ENCODE measurements around the gene RAB6A. TPM values are rescaled to one million over a fixed set of nuclear protein-coding genes. Genes with fewer than 3 reads are reported as not detected.
"Not testable (repeated sequence)": the region's sequence is repeated elsewhere in the genome, so short reads cannot be mapped to it uniquely, and the experiment has no call there.

The RAB6A gene
- total RNA-seq, 1 experiment from 2014 or later, result 76.3 TPM

- H3K27me3 ChIP-seq (ENCODE audit: low read length), result no peaks in the 10 kb centered on the region
- H3K9ac ChIP-seq (ENCODE audit: low read length), result no peak overlapping the region
- DNase-seq, result no peak
- H3K36me3 ChIP-seq (ENCODE audit: insufficient read depth, low read length), result peaks cover 10% of the 10 kb centered on the region; the same call in 1 of the 2 replicates
- no peaks in the 10 kb centered on the region for H3K9me3 ChIP-seq (ENCODE audit: low read length)
- peaks cover 4% of the 10 kb centered on the region; the same call in 1 of the 2 replicates for H3K79me2 ChIP-seq (ENCODE audit: low read length)
- H2AFZ ChIP-seq (ENCODE audit: low read length), result no peak overlapping the region
- no peak overlapping the region for H3K4me2 ChIP-seq (ENCODE audit: low read depth, low read length, poor library complexity, severe bottlenecking)
- H3K4me3 ChIP-seq (ENCODE audit: low read length), result no peak overlapping the region
- H4K20me1 ChIP-seq (ENCODE audit: insufficient read depth, low read depth, low read length), result no peaks in the 10 kb centered on the region
- no peaks in the 10 kb centered on the region for H3K4me1 ChIP-seq (ENCODE audit: low read length)
- H3K27ac ChIP-seq (ENCODE audit: low read length), result no peak overlapping the region
- no peaks in the 10 kb centered on the region for H3K9me2 ChIP-seq (replicated peaks; ENCODE audit: insufficient read depth, low read length)
Measured at GRCh38 chr11:73705053-73705452, 55.8 kb downstream of the RAB6A start.

- Histone ChIP-seq H4K20me1 (ENCODE audit: insufficient read depth, low read depth, low read length) (no peaks in the 10 kb centered on the region), H2AFZ (ENCODE audit: low read length) (no peak overlapping the region), H3K27ac (ENCODE audit: low read length) (no peak overlapping the region), H3K79me2 (ENCODE audit: low read length) (no peaks in the 10 kb centered on the region), H3K4me1 (ENCODE audit: low read length) (no peaks in the 10 kb centered on the region), H3K4me3 (ENCODE audit: low read length) (no peak overlapping the region), H3K9me3 (ENCODE audit: low read length) (no peaks in the 10 kb centered on the region), H3K4me2 (ENCODE audit: low read depth, low read length, poor library complexity, severe bottlenecking) (no peak overlapping the region), H3K9me2 (replicated peaks; ENCODE audit: insufficient read depth, low read length) (no peaks in the 10 kb centered on the region), H3K36me3 (ENCODE audit: insufficient read depth, low read length) (peaks cover 8% of the 10 kb centered on the region; the same call in 1 of the 2 replicates), H3K27me3 (ENCODE audit: low read length) (no peaks in the 10 kb centered on the region), H3K9ac (ENCODE audit: low read length) (no peak overlapping the region)
- no peak for DNase-seq
Measured at GRCh38 chr11:73693899-73694525, 66.9 kb downstream of the RAB6A start.

- H3K4me2 ChIP-seq (ENCODE audit: low read depth, low read length, poor library complexity, severe bottlenecking), result no peak overlapping the region
- no peak overlapping the region for H3K27ac ChIP-seq (ENCODE audit: low read length)
- H4K20me1 ChIP-seq (ENCODE audit: insufficient read depth, low read depth, low read length), result no peaks in the 10 kb centered on the region
- no peak for DNase-seq
- no peak overlapping the region for H2AFZ ChIP-seq (ENCODE audit: low read length)
- H3K27me3 ChIP-seq (ENCODE audit: low read length), result no peaks in the 10 kb centered on the region
- no peaks in the 10 kb centered on the region for H3K4me1 ChIP-seq (ENCODE audit: low read length)
- no peaks in the 10 kb centered on the region for H3K9me2 ChIP-seq (replicated peaks; ENCODE audit: insufficient read depth, low read length)
- no peaks in the 10 kb centered on the region for H3K9me3 ChIP-seq (ENCODE audit: low read length)
- H3K79me2 ChIP-seq (ENCODE audit: low read length), result no peaks in the 10 kb centered on the region
- no peak overlapping the region for H3K4me3 ChIP-seq (ENCODE audit: low read length)
- H3K36me3 ChIP-seq (ENCODE audit: insufficient read depth, low read length), result peaks cover 11% of the 10 kb centered on the region; the same call in 1 of the 2 replicates
- no peak overlapping the region for H3K9ac ChIP-seq (ENCODE audit: low read length)
Measured at GRCh38 chr11:73680687-73681086, 80.2 kb downstream of the RAB6A start.

GRCh38 chr11:73676552-73676951 is 84.3 kb downstream of the RAB6A start:
- not testable (repeated sequence) for H3K4me1 ChIP-seq (ENCODE audit: low read length); H3K4me3 ChIP-seq (ENCODE audit: low read length); H3K27me3 ChIP-seq (ENCODE audit: low read length); H3K79me2 ChIP-seq (ENCODE audit: low read length); H3K36me3 ChIP-seq (ENCODE audit: insufficient read depth, low read length); H3K4me2 ChIP-seq (ENCODE audit: low read depth, low read length, poor library complexity, severe bottlenecking); H3K9me3 ChIP-seq (ENCODE audit: low read length); H3K27ac ChIP-seq (ENCODE audit: low read length); H2AFZ ChIP-seq (ENCODE audit: low read length); H3K9me2 ChIP-seq (replicated peaks; ENCODE audit: insufficient read depth, low read length); H4K20me1 ChIP-seq (ENCODE audit: insufficient read depth, low read depth, low read length); H3K9ac ChIP-seq (ENCODE audit: low read length); DNase-seq

- no peaks in the 10 kb centered on the region for H3K9me3 ChIP-seq (ENCODE audit: low read length)
- no peak overlapping the region for H3K4me3 ChIP-seq (ENCODE audit: low read length)
- no peak overlapping the region for H3K9ac ChIP-seq (ENCODE audit: low read length)
- no peaks in the 10 kb centered on the region for H3K27me3 ChIP-seq (ENCODE audit: low read length)
- no peak overlapping the region for H2AFZ ChIP-seq (ENCODE audit: low read length)
- no peak overlapping the region for H3K4me2 ChIP-seq (ENCODE audit: low read depth, low read length, poor library complexity, severe bottlenecking)
- no peaks in the 10 kb centered on the region for H3K36me3 ChIP-seq (ENCODE audit: insufficient read depth, low read length)
- no peak overlapping the region for H3K27ac ChIP-seq (ENCODE audit: low read length)
- no peaks in the 10 kb centered on the region for H4K20me1 ChIP-seq (ENCODE audit: insufficient read depth, low read depth, low read length)
- DNase-seq, result no peak
- no peaks in the 10 kb centered on the region for H3K9me2 ChIP-seq (replicated peaks; ENCODE audit: insufficient read depth, low read length)
- no peaks in the 10 kb centered on the region for H3K4me1 ChIP-seq (ENCODE audit: low read length)
- H3K79me2 ChIP-seq (ENCODE audit: low read length), result no peaks in the 10 kb centered on the region
Measured at GRCh38 chr11:73671701-73672100, 89.2 kb downstream of the RAB6A start.

- H3K36me3 ChIP-seq (ENCODE audit: insufficient read depth, low read length), result no peaks in the 10 kb centered on the region
- no peaks in the 10 kb centered on the region for H3K9me3 ChIP-seq (ENCODE audit: low read length)
- H3K9ac ChIP-seq (ENCODE audit: low read length), result no peak overlapping the region
- no peaks in the 10 kb centered on the region for H3K9me2 ChIP-seq (replicated peaks; ENCODE audit: insufficient read depth, low read length)
- no peaks in the 10 kb centered on the region for H3K27me3 ChIP-seq (ENCODE audit: low read length)
- no peak overlapping the region for H3K4me2 ChIP-seq (ENCODE audit: low read depth, low read length, poor library complexity, severe bottlenecking)
- DNase-seq, result no peak
- H4K20me1 ChIP-seq (ENCODE audit: insufficient read depth, low read depth, low read length), result no peaks in the 10 kb centered on the region
- no peaks in the 10 kb centered on the region for H3K4me1 ChIP-seq (ENCODE audit: low read length)
- H3K4me3 ChIP-seq (ENCODE audit: low read length), result no peak overlapping the region
- H2AFZ ChIP-seq (ENCODE audit: low read length), result no peak overlapping the region
- H3K79me2 ChIP-seq (ENCODE audit: low read length), result no peaks in the 10 kb centered on the region
- no peak overlapping the region for H3K27ac ChIP-seq (ENCODE audit: low read length)
Measured at GRCh38 chr11:73670808-73671207, 90.1 kb downstream of the RAB6A start.

- H3K79me2 ChIP-seq (ENCODE audit: low read length), result no peaks in the 10 kb centered on the region
- no peaks in the 10 kb centered on the region for H3K4me1 ChIP-seq (ENCODE audit: low read length)
Measured at GRCh38 chr11:73667891-73668290, 93.0 kb downstream of the RAB6A start.

GRCh38 chr11:73664877-73665276 is 96.0 kb downstream of the RAB6A start:
- no peaks in the 10 kb centered on the region for H3K9me3 ChIP-seq (ENCODE audit: low read length)
- no peaks in the 10 kb centered on the region for H3K27me3 ChIP-seq (ENCODE audit: low read length)
- peaks cover 5% of the 10 kb centered on the region; the same call in 1 of the 2 replicates for H4K20me1 ChIP-seq (ENCODE audit: insufficient read depth, low read depth, low read length)
- H3K4me1 ChIP-seq (ENCODE audit: low read length), result peaks cover 4% of the 10 kb centered on the region
- H3K4me2 ChIP-seq (ENCODE audit: low read depth, low read length, poor library complexity, severe bottlenecking), result no peak overlapping the region
- H3K79me2 ChIP-seq (ENCODE audit: low read length), result no peaks in the 10 kb centered on the region
- no peak for DNase-seq
- H3K9ac ChIP-seq (ENCODE audit: low read length), result no peak overlapping the region
- H3K9me2 ChIP-seq (replicated peaks; ENCODE audit: insufficient read depth, low read length), result no peaks in the 10 kb centered on the region
- no peak overlapping the region for H3K27ac ChIP-seq (ENCODE audit: low read length)
- H2AFZ ChIP-seq (ENCODE audit: low read length), result no peak overlapping the region
- H3K4me3 ChIP-seq (ENCODE audit: low read length), result no peak overlapping the region
- H3K36me3 ChIP-seq (ENCODE audit: insufficient read depth, low read length), result no peaks in the 10 kb centered on the region

More at GRCh38 chr11:73667891-73668290, 93.0 kb downstream of the RAB6A start:
- Histone ChIP-seq H3K27ac (ENCODE audit: low read length) (no peak overlapping the region), H2AFZ (ENCODE audit: low read length) (no peak overlapping the region), H3K27me3 (ENCODE audit: low read length) (no peaks in the 10 kb centered on the region), H3K9me2 (replicated peaks; ENCODE audit: insufficient read depth, low read length) (no peaks in the 10 kb centered on the region), H3K36me3 (ENCODE audit: insufficient read depth, low read length) (no peaks in the 10 kb centered on the region), H3K4me2 (ENCODE audit: low read depth, low read length, poor library complexity, severe bottlenecking) (no peak overlapping the region), H4K20me1 (ENCODE audit: insufficient read depth, low read depth, low read length) (peaks cover 5% of the 10 kb centered on the region; the same call in 1 of the 2 replicates), H3K4me3 (ENCODE audit: low read length) (no peak overlapping the region), H3K9ac (ENCODE audit: low read length) (no peak overlapping the region), H3K9me3 (ENCODE audit: low read length) (no peaks in the 10 kb centered on the region)
- DNase-seq, result no peak
